ENCODE data around the gene GUK1. TPM values are rescaled to one million over a fixed set of nuclear protein-coding genes. Genes with fewer than 3 reads are reported as not detected.

GUK1 gene
- total RNA-seq, 1 experiment from 2014 or later = 111 TPM

GRCh38 chr1:228096416-228097332 is 43.4 kb upstream of the GUK1 start:
- Mint-ChIP-seq H3K4me1 (peaks cover 7% of the 10 kb centered on the region), H3K36me3 (peaks cover 53% of the 10 kb centered on the region), H3K27me3 (ENCODE audit: low read depth) (no peaks in the 10 kb centered on the region), H3K4me3 (no peak overlapping the region), H3K9me3 (peaks cover 11% of the 10 kb centered on the region), H3K27ac (no peak overlapping the region)
- TF ChIP-seq FOXP4 (CRISPR knock-in tag; IDR thresholded peaks at IDR 0.05) (no peak), NR2C2 (CRISPR knock-in tag; IDR thresholded peaks at IDR 0.05) (no peak), ATF3 (CRISPR knock-in tag; conservative IDR thresholded peaks at IDR 0.05) (no peak), CDX4 (CRISPR knock-in tag; IDR thresholded peaks at IDR 0.05; ENCODE audit: borderline replicate concordance) (no peak), NFE2L1 (CRISPR knock-in tag; IDR thresholded peaks at IDR 0.05) (no peak), TEAD1 (CRISPR knock-in tag; IDR thresholded peaks at IDR 0.05) (no peak), TCF7 (CRISPR knock-in tag; IDR thresholded peaks at IDR 0.05; ENCODE audit: low read depth) (no peak), ZSCAN18 (CRISPR knock-in tag; IDR thresholded peaks at IDR 0.05) (no peak), GRHL2 (CRISPR knock-in tag; IDR thresholded peaks at IDR 0.05; ENCODE audit: insufficient replicate concordance, severe bottlenecking) (no peak), ZNF219 (CRISPR knock-in tag; IDR thresholded peaks at IDR 0.05; ENCODE audit: borderline replicate concordance) (no peak), KAT7 (CRISPR knock-in tag; IDR thresholded peaks at IDR 0.05; ENCODE audit: borderline replicate concordance) (no peak), GTF2I (CRISPR knock-in tag; conservative IDR thresholded peaks at IDR 0.05) (no peak), JAZF1 (CRISPR knock-in tag; IDR thresholded peaks at IDR 0.05) (no peak), ETV6 (CRISPR knock-in tag; IDR thresholded peaks at IDR 0.05) (no peak), SOX15 (CRISPR knock-in tag; IDR thresholded peaks at IDR 0.05) (no peak), HMGXB4 (CRISPR knock-in tag; IDR thresholded peaks at IDR 0.05) (no peak)
- ChIA-PET CTCF (interaction anchor here (1.0 to 1.2 kb wide), 2 partner anchors 91 to 97 kb away, joined by 4 to 5 read pairs; no protein-coding TSS in a partner anchor), POLR2A (no interaction called here)
- no peak for DNase-seq (ENCODE audit: low spot score)
- no peak for ATAC-seq

GRCh38 chr1:228097333-228098081 is 42.6 kb upstream of the GUK1 start:
- H3K27me3 Mint-ChIP-seq (ENCODE audit: low read depth) = no peaks in the 10 kb centered on the region
- H3K36me3 Mint-ChIP-seq = peaks cover 46% of the 10 kb centered on the region
- ChIA-PET POLR2A (interaction anchor here (0.6 kb wide), 1 partner anchor 361 kb away, joined by 3 read pairs; a partner anchor contains a TSS), CTCF (interaction anchor here (1.2 to 1.9 kb wide), 2 partner anchors 92 to 98 kb away, joined by 5 to 6 read pairs; no protein-coding TSS in a partner anchor)
- H3K27ac Mint-ChIP-seq = no peak overlapping the region
- ATAC-seq (no peak), DNase-seq (ENCODE audit: low spot score) (no peak)
- peaks cover 11% of the 10 kb centered on the region for H3K9me3 Mint-ChIP-seq
- peaks cover 7% of the 10 kb centered on the region for H3K4me1 Mint-ChIP-seq
- TF ChIP-seq NR3C1 (CRISPR knock-in tag; conservative IDR thresholded peaks at IDR 0.05; ENCODE audit: low read depth) = no peak
- no peak for TF ChIP-seq SMAD3 (CRISPR knock-in tag; IDR thresholded peaks at IDR 0.05; ENCODE audit: borderline replicate concordance)
- no peak for TF ChIP-seq TEAD4 (CRISPR knock-in tag; IDR thresholded peaks at IDR 0.05)
- no peak for TF ChIP-seq ZNF138 (CRISPR knock-in tag; conservative IDR thresholded peaks at IDR 0.05)
- H3K4me3 Mint-ChIP-seq = no peak overlapping the region
